Activated naive CD4-positive, alpha-beta T cell treated with anti-CD3 and anti-CD28 coated beads, Interleukin-2, amount 50 U/mL, for 24 hours (primary cell): Measurements from ENCODE around the gene DNAJC13.

ENCODE experiments used
- H3K27ac Mint-ChIP-seq: one replicate; pipeline ENCODE4 v1.8.0; 2021; ENCODE audit warnings: mild to moderate bottlenecking, mixed read lengths
- H3K27me3 Mint-ChIP-seq: one replicate; pipeline ENCODE4 v1.8.0; 2021; ENCODE audit warnings: mixed read lengths
- H3K36me3 Mint-ChIP-seq: one replicate; pipeline ENCODE4 v1.8.0; 2021; ENCODE audit warnings: mixed read lengths
- H3K4me1 Mint-ChIP-seq: one replicate; pipeline ENCODE4 v1.8.0; 2021; ENCODE audit warnings: mixed read lengths
- H3K4me3 Mint-ChIP-seq: one replicate; pipeline ENCODE4 v1.8.0; 2021; ENCODE audit warnings: mild to moderate bottlenecking, mixed read lengths
- H3K9me3 Mint-ChIP-seq: one replicate; pipeline ENCODE4 v1.8.0; 2021; ENCODE audit warnings: mixed read lengths

The DNAJC13 gene

DNA sequence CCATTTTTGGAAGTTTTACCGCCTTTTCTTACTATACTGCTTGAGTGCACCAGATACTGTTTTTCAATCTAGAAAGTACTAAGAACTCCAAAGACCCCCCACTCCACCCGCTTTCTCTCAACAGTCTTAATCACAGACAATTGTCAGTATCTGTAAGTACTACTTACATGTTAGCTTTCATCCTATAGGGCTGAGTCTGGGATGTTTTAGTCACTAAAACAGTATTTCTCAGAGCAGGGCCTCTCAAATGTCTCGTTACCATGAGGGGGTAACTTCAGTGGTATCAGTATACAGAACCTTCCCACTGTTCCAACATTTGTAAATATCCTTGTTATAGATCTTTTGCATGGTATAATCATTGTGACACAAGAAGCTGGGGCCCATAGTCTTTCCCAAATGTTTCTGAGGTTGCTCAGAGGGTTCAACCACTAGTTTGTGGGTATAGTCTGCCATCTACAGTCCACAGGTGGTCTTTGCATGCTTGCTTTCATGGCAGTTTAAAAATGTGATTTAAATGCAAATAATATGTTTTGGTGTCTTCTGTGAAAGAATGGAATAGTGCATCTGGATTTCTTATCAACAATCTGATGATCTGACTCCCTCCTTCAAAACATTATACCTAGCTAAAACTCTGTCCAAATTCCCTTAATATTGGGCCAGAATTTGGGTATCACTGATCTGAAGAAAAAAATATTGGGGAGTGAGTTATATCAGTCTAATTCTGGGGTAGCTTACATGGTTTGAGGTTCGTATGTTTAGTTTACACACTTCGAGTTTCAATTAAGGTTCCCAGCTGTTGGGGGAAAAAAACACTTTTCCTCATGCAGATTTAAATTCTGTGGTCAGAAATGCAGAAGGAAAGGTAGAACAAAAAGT, 18.0 kb upstream of the DNAJC13 start:
- Mint-ChIP-seq H3K9me3 (peaks cover 5% of the 10 kb centered on the region), H3K36me3 (peaks cover 2% of the 10 kb centered on the region)

DNA sequence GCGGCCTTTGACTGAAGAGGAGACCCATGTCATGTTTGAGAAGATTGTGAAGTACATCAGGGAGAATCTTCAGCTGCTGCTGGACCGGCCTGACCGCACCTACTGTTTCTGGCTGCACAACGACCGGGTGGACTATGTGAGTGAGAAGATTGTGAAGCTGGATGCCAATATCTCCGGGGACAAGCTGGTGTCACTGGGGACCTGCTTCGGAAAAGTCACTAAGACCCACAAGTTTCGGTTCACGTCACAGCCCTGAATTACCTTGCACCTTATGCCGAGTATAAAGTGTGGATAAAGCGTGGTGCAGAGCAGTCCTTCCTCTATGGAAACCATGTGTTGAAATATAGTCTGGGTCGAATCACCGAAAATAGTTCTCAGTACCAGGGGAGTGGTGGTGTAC, 16.0 kb upstream of the DNAJC13 start:
- Mint-ChIP-seq H3K4me1 (no peaks in the 10 kb centered on the region), H3K9me3 (no peaks in the 10 kb centered on the region), H3K27me3 (no peaks in the 10 kb centered on the region), H3K27ac (no peak overlapping the region), H3K36me3 (no peaks in the 10 kb centered on the region), H3K4me3 (no peak overlapping the region)

More for the DNA sequence above, 18.0 kb upstream of the DNAJC13 start:
- Mint-ChIP-seq H3K27ac (no peak overlapping the region), H3K4me1 (no peaks in the 10 kb centered on the region), H3K4me3 (no peak overlapping the region), H3K27me3 (no peaks in the 10 kb centered on the region)

GRCh38 chr3:132404276-132404675, 13.0 kb upstream of the DNAJC13 start:
- no peak overlapping the region for H3K4me3 Mint-ChIP-seq
- H3K9me3 Mint-ChIP-seq, result no peaks in the 10 kb centered on the region
- H3K4me1 Mint-ChIP-seq, result no peaks in the 10 kb centered on the region
- H3K36me3 Mint-ChIP-seq, result no peaks in the 10 kb centered on the region
- no peaks in the 10 kb centered on the region for H3K27me3 Mint-ChIP-seq
- H3K27ac Mint-ChIP-seq, result no peak overlapping the region

DNA sequence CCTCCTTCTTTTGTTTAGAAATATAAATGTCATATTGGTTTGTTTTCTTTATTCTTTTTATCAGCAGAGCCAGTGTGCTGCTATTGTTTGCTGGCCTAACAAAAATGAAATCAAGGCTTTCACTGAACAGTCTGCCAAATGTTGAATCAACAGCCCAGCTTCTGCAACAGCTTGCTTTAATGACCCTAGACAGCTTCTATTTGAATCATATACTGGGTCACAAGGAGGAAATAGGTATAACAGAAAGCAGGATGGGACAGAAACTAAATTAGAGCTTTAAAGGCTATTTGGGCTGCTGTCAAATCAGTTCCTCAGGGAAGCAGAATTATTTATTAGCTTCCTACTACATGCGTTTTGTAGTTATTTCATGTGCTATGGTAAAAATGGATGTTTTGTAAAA, 12.1 kb upstream of the DNAJC13 start:
- H3K36me3 Mint-ChIP-seq, result no peaks in the 10 kb centered on the region

GRCh38 chr3:132405609-132406299, 11.5 kb upstream of the DNAJC13 start:
- Mint-ChIP-seq H3K36me3 (no peaks in the 10 kb centered on the region), H3K27me3 (no peaks in the 10 kb centered on the region), H3K9me3 (no peaks in the 10 kb centered on the region), H3K4me1 (no peaks in the 10 kb centered on the region), H3K4me3 (no peak overlapping the region), H3K27ac (no peak overlapping the region)

More for the DNA sequence above, 12.1 kb upstream of the DNAJC13 start:
- H3K27me3 Mint-ChIP-seq, result no peaks in the 10 kb centered on the region
- H3K9me3 Mint-ChIP-seq, result no peaks in the 10 kb centered on the region
- no peak overlapping the region for H3K27ac Mint-ChIP-seq
- no peaks in the 10 kb centered on the region for H3K4me1 Mint-ChIP-seq
- no peak overlapping the region for H3K4me3 Mint-ChIP-seq

DNA sequence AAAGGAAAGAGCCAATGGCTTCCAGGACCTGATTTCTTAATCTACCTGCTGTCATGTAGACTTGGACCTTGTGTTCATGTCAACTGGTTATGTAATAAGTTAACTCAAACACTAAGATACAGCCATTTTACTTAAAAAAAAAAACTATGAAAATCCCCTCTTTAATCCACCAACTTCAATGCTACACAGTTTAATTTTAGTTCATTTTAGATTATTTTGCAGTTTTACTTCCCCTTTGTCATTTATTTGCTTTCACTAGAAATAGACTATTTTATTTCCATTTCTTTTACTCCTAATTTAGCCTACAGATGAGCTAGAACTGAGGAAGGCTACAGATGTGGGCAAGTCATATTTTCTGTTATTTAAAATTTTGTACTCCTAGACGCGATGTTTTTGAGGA, 10.7 kb upstream of the DNAJC13 start:
- Mint-ChIP-seq H3K4me1 (no peaks in the 10 kb centered on the region), H3K4me3 (no peak overlapping the region), H3K9me3 (no peaks in the 10 kb centered on the region), H3K27ac (no peak overlapping the region), H3K36me3 (no peaks in the 10 kb centered on the region), H3K27me3 (peaks cover 1% of the 10 kb centered on the region)

- peaks cover 1% of the 10 kb centered on the region for H3K27me3 Mint-ChIP-seq
- no peaks in the 10 kb centered on the region for H3K9me3 Mint-ChIP-seq
- no peak overlapping the region for H3K4me3 Mint-ChIP-seq
- H3K4me1 Mint-ChIP-seq, result no peaks in the 10 kb centered on the region
- H3K27ac Mint-ChIP-seq, result no peak overlapping the region
- no peaks in the 10 kb centered on the region for H3K36me3 Mint-ChIP-seq
Measured at GRCh38 chr3:132407025-132407424, 10.3 kb upstream of the DNAJC13 start.

GRCh38 chr3:132414841-132415240, 2.5 kb upstream of the DNAJC13 start:
- Mint-ChIP-seq H3K9me3 (no peaks in the 10 kb centered on the region), H3K27me3 (peaks cover 1% of the 10 kb centered on the region), H3K36me3 (no peaks in the 10 kb centered on the region), H3K27ac (no peak overlapping the region), H3K4me3 (no peak overlapping the region), H3K4me1 (peaks cover 15% of the 10 kb centered on the region)

- Mint-ChIP-seq H3K27ac (no peak overlapping the region), H3K36me3 (peaks cover 3% of the 10 kb centered on the region), H3K4me1 (peaks cover 28% of the 10 kb centered on the region), H3K27me3 (no peaks in the 10 kb centered on the region), H3K9me3 (no peaks in the 10 kb centered on the region), H3K4me3 (peak overlapping the region; percentile 98)
Measured at GRCh38 chr3:132416161-132416560, 1.1 kb upstream of the DNAJC13 start.

GRCh38 chr3:132417695-132418411, 551 bp downstream of the DNAJC13 start:
- H3K9me3 Mint-ChIP-seq, result no peaks in the 10 kb centered on the region
- H3K36me3 Mint-ChIP-seq, result peaks cover 3% of the 10 kb centered on the region
- peaks cover 35% of the 10 kb centered on the region for H3K4me1 Mint-ChIP-seq
- H3K4me3 Mint-ChIP-seq, result peak overlapping the region; percentile 98
- H3K27me3 Mint-ChIP-seq, result no peaks in the 10 kb centered on the region
- H3K27ac Mint-ChIP-seq, result peak overlapping the region; percentile 90

DNA sequence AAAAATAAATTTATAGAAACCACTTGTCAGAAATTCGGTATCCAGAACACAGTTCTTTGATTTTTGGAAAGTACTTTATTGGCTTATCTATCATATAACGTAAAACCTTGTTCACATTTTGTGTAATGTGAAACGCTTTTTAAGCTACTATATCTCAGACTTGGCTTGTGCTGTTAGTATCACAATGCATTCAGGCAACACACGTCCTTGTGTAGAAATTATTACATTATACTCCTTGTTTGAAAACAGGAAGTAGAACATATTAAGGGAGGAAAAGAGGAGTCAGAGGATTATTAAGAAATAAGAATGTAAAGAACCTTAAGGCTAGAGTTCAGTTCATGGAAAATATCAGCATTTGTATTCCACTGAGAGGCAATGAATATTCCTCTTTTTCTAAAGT, 1.6 kb downstream of the DNAJC13 start:
- H3K4me3 Mint-ChIP-seq, result peak overlapping the region; percentile 98
- H3K27ac Mint-ChIP-seq, result peak overlapping the region; percentile 90
- H3K9me3 Mint-ChIP-seq, result no peaks in the 10 kb centered on the region
- no peaks in the 10 kb centered on the region for H3K27me3 Mint-ChIP-seq
- H3K4me1 Mint-ChIP-seq, result peaks cover 45% of the 10 kb centered on the region
- H3K36me3 Mint-ChIP-seq, result peaks cover 3% of the 10 kb centered on the region

- Mint-ChIP-seq H3K9me3 (no peaks in the 10 kb centered on the region), H3K4me3 (no peak overlapping the region), H3K27me3 (no peaks in the 10 kb centered on the region), H3K36me3 (peaks cover 5% of the 10 kb centered on the region), H3K27ac (no peak overlapping the region), H3K4me1 (peaks cover 69% of the 10 kb centered on the region)
Measured at GRCh38 chr3:132421832-132422231, 4.5 kb downstream of the DNAJC13 start.

DNA sequence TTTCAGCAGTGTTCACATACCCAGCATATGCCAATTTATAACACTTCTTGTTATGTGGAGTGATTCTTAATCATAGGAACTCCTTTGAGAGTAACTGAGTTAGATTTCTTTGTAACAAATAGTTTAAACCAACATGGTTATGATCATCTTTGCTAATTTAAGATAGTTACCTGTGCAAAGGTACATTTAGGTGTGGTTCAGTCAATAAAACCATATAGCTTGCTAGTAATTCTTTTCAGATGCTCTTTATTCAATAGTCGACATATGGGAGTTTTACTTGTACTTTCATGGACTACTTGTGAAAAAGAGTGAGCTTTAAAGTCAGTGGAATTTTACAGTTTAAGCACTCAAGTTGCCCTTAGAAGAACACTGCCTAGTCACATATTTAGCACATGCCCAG, 5.2 kb downstream of the DNAJC13 start:
- no peak overlapping the region for H3K27ac Mint-ChIP-seq
- no peaks in the 10 kb centered on the region for H3K9me3 Mint-ChIP-seq
- H3K27me3 Mint-ChIP-seq, result no peaks in the 10 kb centered on the region
- H3K4me3 Mint-ChIP-seq, result no peak overlapping the region
- H3K36me3 Mint-ChIP-seq, result peaks cover 5% of the 10 kb centered on the region
- peaks cover 69% of the 10 kb centered on the region for H3K4me1 Mint-ChIP-seq

GRCh38 chr3:132432639-132433038, 15.3 kb downstream of the DNAJC13 start:
- H3K4me1 Mint-ChIP-seq, result peaks cover 42% of the 10 kb centered on the region
- H3K9me3 Mint-ChIP-seq, result no peaks in the 10 kb centered on the region
- no peaks in the 10 kb centered on the region for H3K27me3 Mint-ChIP-seq
- H3K36me3 Mint-ChIP-seq, result peaks cover 8% of the 10 kb centered on the region
- no peak overlapping the region for H3K4me3 Mint-ChIP-seq
- no peak overlapping the region for H3K27ac Mint-ChIP-seq

DNA sequence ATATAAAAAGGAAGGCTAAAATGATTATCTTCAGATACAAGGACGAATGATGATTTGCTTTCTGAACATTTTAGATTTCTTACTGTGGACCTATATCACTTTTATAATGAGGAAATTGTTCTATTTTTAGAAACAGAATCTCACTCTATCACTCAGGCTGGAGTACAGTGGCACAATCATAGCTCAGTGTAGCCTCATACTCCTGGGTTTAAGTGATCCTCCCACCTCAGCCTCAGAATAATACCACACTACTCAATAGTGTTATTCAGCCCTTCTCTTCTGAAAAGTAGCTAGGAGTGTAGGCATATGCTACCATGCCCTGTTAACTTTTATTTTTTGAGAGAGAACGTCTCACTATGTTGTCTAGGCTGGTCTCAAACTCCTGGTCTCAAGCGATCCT, 15.8 kb downstream of the DNAJC13 start:
- peaks cover 42% of the 10 kb centered on the region for H3K4me1 Mint-ChIP-seq
- no peaks in the 10 kb centered on the region for H3K9me3 Mint-ChIP-seq
- H3K27ac Mint-ChIP-seq, result no peak overlapping the region
- H3K27me3 Mint-ChIP-seq, result no peaks in the 10 kb centered on the region
- H3K36me3 Mint-ChIP-seq, result peaks cover 8% of the 10 kb centered on the region
- H3K4me3 Mint-ChIP-seq, result no peak overlapping the region
